Left renal pelvis (tissue), 4 donors: Measurements from ENCODE around the gene TRMT13. TPM values are rescaled to one million over a fixed set of nuclear protein-coding genes. Genes with fewer than 3 reads are reported as not detected.

Source experiments
- DNase-seq, 4 donors: peaks; one replicate each; pipeline ENCODE4 v3.0.0-alpha.2; 2013; ENCODE audit warnings: low read depth in 4 of 4, low spot score in 3 of 4
- polyA plus RNA-seq, 4 donors: library from polyadenylated mRNA; unstranded; fragments of 120-200 nt; gene quantifications; one replicate each; pipeline ENCODE4 v1.2.1, GENCODE V29; 2013; ENCODE audit not compliant: insufficient read length in 4 of 4

TRMT13 gene
- polyA plus RNA-seq = 10 to 100 TPM; 25.0 to 40.3 (median 35.5) TPM

- peak; percentile 93 to 98 (median 97) for DNase-seq
Measured at GRCh38 chr1:100132566-100133477, at the start of gene TRMT13, which contains the start of gene SASS6. Gene TRMT13 (plus strand): TSS chr1:100133163. CDS start chr1:100133169, 6 bp downstream. Gene SASS6 (minus strand): TSS chr1:100132930. CDS start chr1:100132814, 116 bp downstream.

GRCh38 chr1:100087396-100087795 lies 45.6 kb upstream of the TRMT13 start:
- no peak for DNase-seq

- DNase-seq = no peak
Measured at GRCh38 chr1:100089082-100089481, 43.9 kb upstream of the TRMT13 start.

GRCh38 chr1:100090471-100090870 lies 42.5 kb upstream of the TRMT13 start:
- no peak for DNase-seq

GRCh38 chr1:100100202-100100601 lies 32.8 kb upstream of the TRMT13 start:
- no peak for DNase-seq

GRCh38 chr1:100101564-100101963 lies 31.4 kb upstream of the TRMT13 start:
- no peak for DNase-seq

GRCh38 chr1:100107696-100108095 lies 25.3 kb upstream of the TRMT13 start:
- no peak for DNase-seq

GRCh38 chr1:100109554-100110066 lies 23.4 kb upstream of the TRMT13 start:
- DNase-seq = no peak

- no peak for DNase-seq
Measured at GRCh38 chr1:100115524-100115923, 17.4 kb upstream of the TRMT13 start.

GRCh38 chr1:100122177-100122576 lies 10.8 kb upstream of the TRMT13 start:
- DNase-seq = no peak

- no peak for DNase-seq
Measured at GRCh38 chr1:100127226-100127625, 5.7 kb upstream of the TRMT13 start.

GRCh38 chr1:100130552-100131077 lies 2.3 kb upstream of the TRMT13 start:
- DNase-seq = no peak

GRCh38 chr1:100131623-100132022 lies 1.3 kb upstream of the TRMT13 start:
- no peak for DNase-seq

GRCh38 chr1:100134872-100135271 lies 1.9 kb downstream of the TRMT13 start:
- no peak for DNase-seq

- no peak for DNase-seq
Measured at GRCh38 chr1:100137602-100138001, 4.6 kb downstream of the TRMT13 start.

GRCh38 chr1:100141192-100141591 lies 8.2 kb downstream of the TRMT13 start:
- no peak for DNase-seq

- no peak for DNase-seq
Measured at GRCh38 chr1:100142343-100142742, 9.4 kb downstream of the TRMT13 start.

GRCh38 chr1:100145116-100145515 lies 12.2 kb downstream of the TRMT13 start:
- DNase-seq = no peak

- DNase-seq = no peak
Measured at GRCh38 chr1:100146958-100147357, 14.0 kb downstream of the TRMT13 start.

- DNase-seq = no peak
Measured at GRCh38 chr1:100147875-100148274, 14.9 kb downstream of the TRMT13 start.

GRCh38 chr1:100151679-100152078 lies 18.7 kb downstream of the TRMT13 start:
- DNase-seq = no peak

GRCh38 chr1:100152271-100152670 lies 19.3 kb downstream of the TRMT13 start:
- no peak for DNase-seq
